Ishikawa (cell line): ENCODE data around the gene MYL2.

Source experiments
- EGR1 ChIP-seq: IDR thresholded peaks from 2 replicates; pipeline ENCODE4 v1.6.1; 2012
- RAD21 ChIP-seq: IDR thresholded peaks from 2 replicates; pipeline ENCODE4 v1.6.1; 2012; ENCODE audit warnings: low read depth
- TEAD4 ChIP-seq: IDR thresholded peaks from 2 replicates; pipeline ENCODE4 v1.6.1; 2012
- ZBTB7A ChIP-seq: IDR thresholded peaks from 2 replicates; pipeline ENCODE4 v1.6.1; 2012; ENCODE audit warnings: low read depth

GRCh38 chr12:110923692-110924334, 3.4 kb upstream of the MYL2 start:
- TF ChIP-seq RAD21 (no peak), ZBTB7A (no peak), TEAD4 (no peak), EGR1 (no peak)
